Ammon's horn (tissue), 1 donor: ENCODE results near the gene SMC5.
"Not testable (repeated sequence)": the region's sequence is repeated elsewhere in the genome, so short reads cannot be mapped to it uniquely, and the experiment has no call there.

Experiments used
- DNase-seq: peaks from one replicate; pipeline ENCODE4 v3.0.0-alpha.2; 2016; ENCODE audit warnings: low spot score

SMC5 gene

DNA sequence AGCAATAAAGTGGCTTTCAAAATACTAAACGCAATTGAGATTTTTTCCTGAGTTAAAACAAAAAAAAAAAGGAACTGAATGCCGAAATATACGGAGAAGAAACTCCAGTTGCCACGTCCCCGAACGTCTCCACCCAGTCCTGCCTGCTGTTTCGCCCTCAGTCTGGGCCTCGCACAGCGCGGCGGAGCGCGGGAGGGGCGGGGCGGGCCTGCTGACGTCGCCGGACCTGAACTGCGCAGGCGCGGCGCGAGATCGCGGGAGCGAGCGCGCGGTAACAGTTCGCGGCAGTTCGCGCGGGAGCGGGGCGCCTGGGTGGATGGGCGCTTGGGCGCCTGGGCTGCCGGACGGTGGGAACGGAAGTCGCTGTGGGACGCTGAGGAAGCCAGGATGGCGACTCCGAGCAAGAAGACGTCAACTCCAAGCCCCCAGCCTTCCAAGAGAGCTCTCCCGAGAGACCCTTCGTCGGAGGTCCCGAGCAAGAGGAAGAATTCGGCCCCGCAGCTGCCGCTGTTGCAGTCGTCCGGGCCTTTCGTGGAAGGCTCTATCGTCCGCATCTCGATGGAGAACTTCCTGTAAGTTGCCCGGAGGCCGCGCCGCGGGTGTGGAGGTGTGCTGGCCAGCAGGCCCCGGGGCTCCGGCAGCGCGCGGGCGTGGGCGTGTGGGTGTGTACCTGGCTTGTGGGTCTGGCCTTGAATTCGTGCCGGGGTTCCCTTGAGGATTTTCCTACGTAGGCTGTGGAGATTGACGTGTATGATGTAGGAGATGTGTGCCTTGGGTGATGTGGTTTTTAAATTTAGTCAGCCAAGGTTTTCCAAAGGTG, at the start of gene SMC5:
Gene SMC5 (plus strand): TSS at position 287 of the 820 bp plus-strand sequence. CDS start 101 bp downstream, at position 388.
- peak; percentile 94 for DNase-seq

GRCh38 chr9:70217029-70217428, 41.7 kb upstream of the SMC5 start:
- DNase-seq: no peak

DNA sequence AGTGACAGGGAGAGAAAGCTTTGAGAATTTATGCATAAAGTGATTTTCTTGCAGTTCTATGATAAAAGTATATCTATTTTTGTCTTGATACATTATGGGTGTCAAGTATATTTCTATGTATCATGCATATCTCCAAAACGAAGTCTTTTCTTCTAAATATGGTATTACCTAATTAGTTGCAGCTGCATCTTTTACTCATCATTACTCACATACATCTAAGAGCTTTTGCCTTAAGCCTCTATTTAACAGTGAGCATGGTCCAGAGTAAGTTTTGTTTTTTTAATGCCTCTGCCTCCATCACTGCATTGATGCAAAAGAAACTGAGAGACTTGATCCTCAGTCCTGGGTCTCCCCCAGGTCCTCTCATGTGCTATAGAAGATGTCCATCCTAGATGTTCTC, 40.0 kb upstream of the SMC5 start:
- no peak for DNase-seq

GRCh38 chr9:70220216-70220615, 38.6 kb upstream of the SMC5 start:
- DNase-seq: no peak

- no peak for DNase-seq
Measured at GRCh38 chr9:70222354-70222753, 36.4 kb upstream of the SMC5 start.

GRCh38 chr9:70228118-70228517, 30.7 kb upstream of the SMC5 start:
- DNase-seq: no peak

- DNase-seq: no peak
Measured at GRCh38 chr9:70228611-70229010, 30.2 kb upstream of the SMC5 start.

DNA sequence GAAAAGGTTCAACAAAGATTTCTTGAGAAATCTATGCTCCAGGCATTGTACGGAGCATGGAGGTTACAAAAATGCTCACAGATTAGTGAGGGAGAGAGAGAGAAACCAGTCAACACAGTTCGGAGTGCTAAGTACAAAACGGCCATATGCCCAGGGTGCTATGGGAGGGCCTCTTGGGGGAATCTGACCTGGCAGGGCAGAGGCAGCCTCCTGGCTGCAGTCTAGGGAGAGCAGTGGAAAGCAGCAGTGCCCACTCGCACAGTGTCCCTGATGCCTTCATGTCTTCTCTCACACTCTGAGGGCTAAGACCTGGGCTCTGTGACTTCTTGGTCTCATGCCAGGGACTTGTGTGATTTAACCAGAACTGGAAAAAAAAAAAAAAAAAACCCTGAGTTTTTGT, 29.8 kb upstream of the SMC5 start:
- no peak for DNase-seq

DNA sequence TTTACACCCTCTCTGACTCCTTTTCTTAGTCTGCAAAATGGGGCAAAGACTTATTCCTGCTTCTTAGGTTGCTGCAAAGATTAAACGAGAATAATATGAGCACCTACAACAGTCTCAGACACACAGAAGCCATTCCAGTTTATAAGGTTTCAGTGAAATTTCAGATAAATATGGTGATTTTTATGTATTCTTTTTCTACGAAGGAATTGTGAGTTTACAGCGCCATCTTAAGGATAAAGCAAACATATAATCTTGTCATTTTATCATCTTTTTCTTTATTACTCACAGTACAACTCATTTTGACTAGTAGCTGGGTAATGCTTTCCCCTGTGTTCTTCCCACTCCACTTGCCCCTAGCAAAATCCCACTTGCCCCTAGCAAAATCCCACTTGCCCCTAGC, 29.2 kb upstream of the SMC5 start:
- DNase-seq: peak; percentile 10

DNA sequence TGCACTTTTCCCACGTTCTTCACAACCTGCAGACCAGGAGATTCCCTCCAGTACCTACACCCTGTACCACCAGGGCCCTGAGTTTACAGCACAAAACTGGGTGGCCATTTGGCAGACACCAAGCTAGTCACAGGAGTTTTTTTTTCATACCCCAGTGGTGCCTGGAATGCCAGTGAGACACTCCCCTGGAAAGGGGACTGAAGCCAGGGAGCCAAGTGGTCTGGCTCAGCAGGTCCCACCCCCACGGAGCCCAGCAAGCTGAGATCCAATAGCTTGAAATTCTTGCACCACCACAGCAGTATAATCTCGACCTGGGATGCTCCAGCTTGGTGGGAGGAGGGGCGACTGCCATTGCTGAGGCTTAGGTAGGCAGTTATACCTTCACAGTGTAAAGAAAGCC, 26.3 kb upstream of the SMC5 start:
- DNase-seq: no peak

DNA sequence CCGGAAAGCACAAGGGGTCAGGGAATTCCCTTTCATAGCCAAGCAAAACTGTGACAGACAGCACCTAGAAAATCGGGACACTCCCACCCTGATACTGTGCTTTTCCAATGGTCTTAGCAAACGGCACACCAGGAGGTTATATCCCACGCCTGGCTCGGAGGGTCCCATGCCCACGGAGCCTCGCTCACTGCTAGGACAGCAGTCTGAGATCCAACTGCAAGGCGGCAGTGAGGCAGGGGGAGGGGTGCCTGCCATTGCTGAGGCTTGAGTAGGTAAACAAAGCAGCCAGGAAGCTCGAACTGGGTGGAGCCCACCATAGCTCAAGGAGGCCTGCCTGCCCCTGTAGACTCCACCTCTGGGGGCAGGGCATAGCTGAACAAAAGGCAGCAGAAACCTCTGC, 24.6 kb upstream of the SMC5 start:
- not testable (repeated sequence) for DNase-seq

GRCh38 chr9:70245952-70246351, 12.8 kb upstream of the SMC5 start:
- not testable (repeated sequence) for DNase-seq

DNA sequence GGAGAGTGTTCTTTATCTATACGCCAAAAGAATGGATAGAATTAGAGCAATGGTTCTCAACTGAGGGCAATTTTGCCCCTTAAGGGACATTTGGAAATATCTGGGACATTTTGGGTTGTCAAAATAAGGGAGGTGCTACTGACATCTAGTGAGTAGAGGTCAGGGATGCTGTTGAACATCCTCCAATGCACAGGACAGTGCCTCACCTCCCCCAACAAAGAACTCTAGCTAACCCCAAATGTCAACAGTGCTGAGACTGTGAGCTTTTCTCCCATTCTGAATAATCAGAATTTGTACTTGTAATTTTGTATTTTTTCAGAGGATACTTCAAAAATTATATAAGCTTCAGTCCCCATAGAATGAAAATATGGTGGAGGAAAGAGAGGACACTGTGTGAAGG, 8.6 kb upstream of the SMC5 start:
- no peak for DNase-seq

DNA sequence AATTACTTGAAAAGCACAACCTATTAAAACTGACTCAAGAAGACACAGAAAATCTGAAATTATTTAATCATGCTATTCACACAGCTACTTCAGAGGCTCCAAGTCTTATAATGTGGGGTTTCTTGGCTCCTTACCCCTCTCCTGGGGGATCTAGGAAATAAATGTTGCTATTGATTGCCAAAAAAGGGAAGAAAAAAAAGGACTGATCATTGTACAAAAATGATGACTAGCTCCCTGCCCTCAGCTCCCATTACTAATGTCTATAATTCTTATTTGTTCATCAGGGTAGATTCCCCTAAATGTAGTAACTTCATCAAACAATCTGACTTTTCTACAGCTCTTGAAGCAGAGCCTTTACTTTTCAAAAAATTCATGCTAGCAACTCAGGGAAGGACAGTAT, 3.3 kb upstream of the SMC5 start:
- DNase-seq: no peak

DNA sequence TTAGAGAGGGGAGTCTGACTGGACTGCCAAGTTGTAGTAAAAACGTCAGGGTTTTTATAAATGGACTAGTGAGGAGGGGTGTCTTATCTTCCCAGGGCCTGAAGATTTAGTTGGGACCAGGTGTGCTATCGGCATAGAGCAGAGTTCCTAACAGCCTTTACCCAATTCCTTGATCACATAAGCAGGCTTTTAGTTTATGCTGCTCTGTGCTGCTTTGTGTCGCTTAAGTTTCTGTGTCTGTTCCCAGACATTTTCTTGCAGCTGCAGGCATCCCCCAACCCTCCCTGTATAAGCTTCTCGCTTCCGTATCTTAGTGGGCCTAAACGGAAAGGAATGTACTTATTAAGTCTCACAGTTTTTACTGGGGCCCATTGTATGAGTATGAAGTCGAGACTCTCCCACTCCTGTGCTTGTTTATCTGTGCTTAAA, 2.6 kb upstream of the SMC5 start:
- no peak for DNase-seq

GRCh38 chr9:70257502-70257901, 1.3 kb upstream of the SMC5 start:
- DNase-seq: no peak

GRCh38 chr9:70257991-70258691, 637 bp upstream of the SMC5 start:
- DNase-seq: peak; percentile 52

DNA sequence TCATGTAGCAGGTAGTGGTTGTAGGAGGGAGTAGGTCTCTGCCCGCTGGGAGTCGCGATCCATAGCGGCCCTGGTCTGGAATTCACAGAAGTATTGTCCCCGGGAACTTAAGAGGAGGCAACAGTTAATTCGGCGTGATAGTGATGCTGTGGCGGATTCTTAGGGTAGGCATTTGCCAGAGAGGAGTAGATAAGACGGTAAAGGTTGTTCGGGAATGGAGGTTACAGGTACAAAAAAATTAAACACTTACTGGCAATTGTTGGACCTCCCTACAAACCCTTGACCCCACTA, 679 bp downstream of the SMC5 start:
- DNase-seq: no peak

- no peak for DNase-seq
Measured at GRCh38 chr9:70260007-70260443, 1.2 kb downstream of the SMC5 start.

DNA sequence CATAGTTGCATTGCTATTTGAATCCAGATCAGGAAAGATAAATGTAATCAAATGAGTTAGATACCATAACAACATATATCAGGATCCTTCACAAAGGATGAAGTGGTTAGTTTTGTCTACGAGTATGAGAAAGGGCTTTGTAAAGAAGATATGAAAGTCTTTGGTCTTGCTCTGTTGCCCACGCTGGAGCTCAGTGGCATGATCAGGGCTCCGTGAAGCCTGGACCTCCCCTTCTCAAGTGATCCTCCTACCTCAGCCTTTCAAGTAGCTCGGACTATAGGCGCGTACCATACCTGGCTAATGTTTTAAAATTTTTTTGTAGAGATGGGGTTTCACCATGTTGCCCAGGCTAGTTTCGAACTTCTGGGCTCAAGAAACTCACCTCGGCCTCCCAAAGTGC, 1.8 kb downstream of the SMC5 start:
- no peak for DNase-seq

GRCh38 chr9:70261131-70261870, 2.5 kb downstream of the SMC5 start:
- DNase-seq: no peak

DNA sequence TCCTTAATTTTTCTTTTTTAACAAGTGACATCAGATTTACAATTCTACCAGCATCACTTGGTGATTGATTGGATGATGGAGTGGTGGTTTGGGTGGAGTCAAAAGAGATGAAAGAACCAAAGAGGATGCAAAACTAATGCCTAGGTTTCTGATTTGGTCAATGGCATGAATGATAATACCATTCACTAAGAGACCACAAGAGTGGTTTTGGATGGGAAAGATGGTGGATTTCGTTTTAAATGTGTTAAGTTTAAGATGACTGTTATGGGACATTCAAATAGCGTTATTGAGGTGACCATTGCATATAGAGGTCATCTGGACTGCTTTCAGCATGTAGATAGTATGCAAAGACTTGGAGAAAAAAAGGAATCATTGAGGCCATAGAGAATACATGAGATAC, 3.6 kb downstream of the SMC5 start:
- no peak for DNase-seq

- DNase-seq: no peak
Measured at GRCh38 chr9:70262948-70263347, 4.2 kb downstream of the SMC5 start.
